ENCODE data around the gene FAXC. TPM values are rescaled to one million over a fixed set of nuclear protein-coding genes. Genes with fewer than 3 reads are reported as not detected.

The FAXC gene
- total and polyA plus RNA-seq, 2 of the 8 experiments (the other 6 are each of a cell fraction or from before 2014, with no cell fraction given), result 23.2 to 29.8 TPM

- Histone ChIP-seq H2AFZ (ENCODE audit: low read length) (peak overlapping the region; percentile 87), H3K9me3 (ENCODE audit: insufficient read depth in 2 of 2, low read depth in 1 of 2, low read length in 1 of 2) (no peaks in the 10 kb centered on the region), H4K8ac (ENCODE audit: extremely low read depth, insufficient read depth, low read length) (peak overlapping the region; percentile 74), H3K23me2 (ENCODE audit: low read depth, low read length) (no peaks in the 10 kb centered on the region), H3K36me3 (ENCODE audit: control insufficient read depth in 2 of 4, insufficient read depth in 4 of 4, low read length in 3 of 4) (no peaks in the 10 kb centered on the region), H3K79me2 (ENCODE audit: control insufficient read depth in 1 of 2, insufficient read depth in 2 of 2, low read length in 2 of 2) (no peaks in the 10 kb centered on the region), H2BK15ac (ENCODE audit: low read length) (no peak overlapping the region), H3K4ac (replicated peaks; ENCODE audit: insufficient read length, low read depth, low read length) (no peak overlapping the region), H3K27ac (ENCODE audit: low read depth, low read length) (no peak overlapping the region), H2BK12ac (ENCODE audit: low read depth, low read length) (no peak overlapping the region), H3K23ac (ENCODE audit: insufficient read length) (no peak overlapping the region), H3K79me1 (ENCODE audit: low read depth, low read length) (no peaks in the 10 kb centered on the region), H3K56ac (replicated peaks; ENCODE audit: insufficient read length, low read depth, low read length) (no peak overlapping the region), H3K4me2 (ENCODE audit: insufficient read depth in 1 of 2, low read depth in 2 of 2, low read length in 2 of 2) (no peak overlapping the region), H4K91ac (replicated peaks; ENCODE audit: insufficient read length, low read length) (no peak overlapping the region), H3K27me3 (replicated peaks in 1 of 4; ENCODE audit: control insufficient read depth in 3 of 4, extremely low read depth in 1 of 4, insufficient read depth in 3 of 4, low read length in 3 of 4) (no peaks in the 10 kb centered on the region), H3K4me1 (replicated peaks in 1 of 4; ENCODE audit: control insufficient read depth in 3 of 4, insufficient read depth in 4 of 4, low read length in 3 of 4) (no peaks in the 10 kb centered on the region), H4K20me1 (replicated peaks in 1 of 2; ENCODE audit: control insufficient read depth in 1 of 2, insufficient read depth in 2 of 2, low read length in 2 of 2) (no peaks in the 10 kb centered on the region), H3K18ac (ENCODE audit: extremely low read depth, low read length) (no peak overlapping the region), H2BK20ac (ENCODE audit: low read length) (no peak overlapping the region), H2BK5ac (ENCODE audit: low read depth, low read length) (no peak overlapping the region), H3K4me3 (ENCODE audit: extremely low read depth in 1 of 4, insufficient read depth in 2 of 4, low read depth in 3 of 4, low read length in 4 of 4) (no peak overlapping the region), H2AK5ac (ENCODE audit: low read depth, low read length) (no peak overlapping the region), H3K9ac (replicated peaks in 1 of 4; ENCODE audit: extremely low read depth in 1 of 4, low read depth in 3 of 4, low read length in 3 of 4) (no peak overlapping the region), H3K14ac (ENCODE audit: insufficient read length) (no peak overlapping the region), H4K5ac (ENCODE audit: insufficient read length, low read depth, low read length) (no peak overlapping the region), H2BK120ac (replicated peaks; ENCODE audit: low read depth, low read length) (no peak overlapping the region)
- ChIA-PET POLR2A (ENCODE audit: partially characterized antibody) (no interaction called here), CTCF (ENCODE audit: partially characterized antibody) (interaction anchor here (1.0 to 4.0 kb wide), 5 partner anchors 10 to 16 kb away, joined by 3 to 18 read pairs (median 5); no protein-coding TSS in a partner anchor)
- TF ChIP-seq POLR2A (IDR thresholded peaks at IDR 0.05; ENCODE audit: control extremely low read depth in 1 of 2, low read depth in 2 of 2, low read length in 2 of 2), result no peak
- TF ChIP-seq CBX5 (IDR thresholded peaks at IDR 0.05; ENCODE audit: low read depth, low read length), result no peak
- FAIRE-seq (no peak), DNase-seq (ENCODE audit: low read depth in 1 of 2, low spot score in 2 of 2) (no peak)
- WGBS, 2 experiments (ENCODE audit: extremely low coverage in 1 of 2, insufficient coverage in 1 of 2, insufficient read length in 1 of 2, insufficient replicate concordance in 2 of 2, low coverage in 1 of 2, low lambda C conversion rate in 2 of 2, missing lambda C conversion rate in 1 of 2), result 88% methylated on average over 20 of the region's 20 CpGs; no CpG with 5 or more reads in 1 of the 2 experiments
Measured at GRCh38 chr6:99254616-99255550, 94.6 kb downstream of the FAXC start.
